HFF-Myc (cell line): ENCODE results near the gene LHFPL2.

Source experiments
- DNase-seq: peaks from one replicate; pipeline ENCODE4 v3.0.0-alpha.2; 2011; ENCODE audit warnings: low read depth; ENCODE audit errors: extremely low read depth
- H3K4me3 ChIP-seq: replicated peaks from 2 replicates; pipeline ENCODE4 v1.5.1; 2011; ENCODE audit warnings: low read depth, mild to moderate bottlenecking, control low read depth, low read length
- TF ChIP-seq, protein P1 (sequence below): IDR thresholded peaks from 2 replicates; pipeline ENCODE4 v1.5.1; 2012; ENCODE audit warnings: mild to moderate bottlenecking, low read depth, low read length, control low read depth; ENCODE audit errors: missing control alignments

The LHFPL2 gene

DNA sequence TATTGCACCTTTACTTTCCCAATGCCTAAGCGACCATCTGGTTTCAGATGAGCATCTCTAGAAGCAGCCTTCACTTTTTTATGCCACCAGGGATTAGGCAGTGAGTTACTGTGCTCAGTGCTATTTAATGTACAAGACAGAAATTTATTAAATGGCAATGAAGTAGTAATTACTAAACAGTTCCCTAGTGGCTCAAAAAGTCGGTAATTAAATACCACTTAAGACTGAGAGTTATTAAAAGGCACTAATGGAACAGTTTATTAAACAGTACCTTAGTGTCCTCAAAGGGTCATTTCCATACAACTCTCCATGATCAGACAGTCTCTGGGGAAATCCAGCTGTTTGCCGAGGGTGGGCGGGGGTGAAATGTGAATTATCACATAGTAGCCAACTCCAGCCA is 42.3 kb downstream of the LHFPL2 start:
- no peak for DNase-seq
- TF ChIP-seq, protein P1, sequence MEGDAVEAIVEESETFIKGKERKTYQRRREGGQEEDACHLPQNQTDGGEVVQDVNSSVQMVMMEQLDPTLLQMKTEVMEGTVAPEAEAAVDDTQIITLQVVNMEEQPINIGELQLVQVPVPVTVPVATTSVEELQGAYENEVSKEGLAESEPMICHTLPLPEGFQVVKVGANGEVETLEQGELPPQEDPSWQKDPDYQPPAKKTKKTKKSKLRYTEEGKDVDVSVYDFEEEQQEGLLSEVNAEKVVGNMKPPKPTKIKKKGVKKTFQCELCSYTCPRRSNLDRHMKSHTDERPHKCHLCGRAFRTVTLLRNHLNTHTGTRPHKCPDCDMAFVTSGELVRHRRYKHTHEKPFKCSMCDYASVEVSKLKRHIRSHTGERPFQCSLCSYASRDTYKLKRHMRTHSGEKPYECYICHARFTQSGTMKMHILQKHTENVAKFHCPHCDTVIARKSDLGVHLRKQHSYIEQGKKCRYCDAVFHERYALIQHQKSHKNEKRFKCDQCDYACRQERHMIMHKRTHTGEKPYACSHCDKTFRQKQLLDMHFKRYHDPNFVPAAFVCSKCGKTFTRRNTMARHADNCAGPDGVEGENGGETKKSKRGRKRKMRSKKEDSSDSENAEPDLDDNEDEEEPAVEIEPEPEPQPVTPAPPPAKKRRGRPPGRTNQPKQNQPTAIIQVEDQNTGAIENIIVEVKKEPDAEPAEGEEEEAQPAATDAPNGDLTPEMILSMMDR = no peak
- H3K4me3 ChIP-seq = no peak overlapping the region

DNA sequence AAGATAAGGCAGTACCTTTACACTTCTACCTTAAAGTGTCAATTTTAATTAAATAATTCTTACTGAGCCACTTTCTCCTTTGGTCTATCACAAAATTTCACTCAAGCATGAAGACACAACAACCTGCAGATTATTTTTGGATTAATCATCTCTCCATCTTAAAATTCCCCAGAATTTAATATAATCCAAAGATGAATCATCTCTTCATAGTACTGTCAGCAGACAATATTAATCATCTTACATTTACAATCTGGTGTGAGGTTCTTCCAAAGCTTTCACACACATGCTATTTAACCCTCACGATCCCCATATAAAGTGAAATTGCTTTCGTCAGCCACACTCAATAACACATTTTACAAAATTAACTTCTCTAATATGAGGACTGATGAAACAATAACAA is 43.0 kb downstream of the LHFPL2 start:
- no peak overlapping the region for H3K4me3 ChIP-seq
- TF ChIP-seq, protein P1 = no peak

DNA sequence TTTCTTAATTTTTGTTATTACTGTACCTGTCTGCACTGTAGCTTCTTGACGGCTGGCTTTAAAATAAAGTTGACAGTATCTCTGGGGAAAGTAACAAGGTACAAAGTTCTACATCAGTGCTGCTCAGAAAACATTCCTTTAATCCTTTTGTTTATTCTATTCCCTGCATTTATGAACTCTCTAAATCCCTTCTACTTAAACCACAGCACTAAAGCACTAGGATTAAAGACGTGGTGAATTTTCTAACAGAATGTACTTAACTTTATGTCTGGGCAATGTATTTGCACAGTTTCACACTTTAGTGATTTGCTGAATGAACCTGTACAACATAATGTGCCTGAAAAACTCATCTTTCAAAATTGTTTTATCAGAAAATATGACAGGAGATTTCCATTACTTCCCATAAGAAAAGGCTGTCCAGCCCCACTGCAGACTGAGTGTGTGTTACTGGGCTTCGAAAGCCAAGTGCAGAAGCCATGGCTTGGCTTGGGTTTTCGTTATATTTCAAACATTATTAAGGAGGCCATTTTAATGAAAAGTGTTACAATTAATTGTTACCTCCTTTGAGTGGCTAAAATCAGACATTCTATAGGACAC is 43.8 kb downstream of the LHFPL2 start:
- TF ChIP-seq, protein P1 = no peak
- DNase-seq = no peak

More for the DNA sequence above, 43.0 kb downstream of the LHFPL2 start:
- no peak for DNase-seq

DNA sequence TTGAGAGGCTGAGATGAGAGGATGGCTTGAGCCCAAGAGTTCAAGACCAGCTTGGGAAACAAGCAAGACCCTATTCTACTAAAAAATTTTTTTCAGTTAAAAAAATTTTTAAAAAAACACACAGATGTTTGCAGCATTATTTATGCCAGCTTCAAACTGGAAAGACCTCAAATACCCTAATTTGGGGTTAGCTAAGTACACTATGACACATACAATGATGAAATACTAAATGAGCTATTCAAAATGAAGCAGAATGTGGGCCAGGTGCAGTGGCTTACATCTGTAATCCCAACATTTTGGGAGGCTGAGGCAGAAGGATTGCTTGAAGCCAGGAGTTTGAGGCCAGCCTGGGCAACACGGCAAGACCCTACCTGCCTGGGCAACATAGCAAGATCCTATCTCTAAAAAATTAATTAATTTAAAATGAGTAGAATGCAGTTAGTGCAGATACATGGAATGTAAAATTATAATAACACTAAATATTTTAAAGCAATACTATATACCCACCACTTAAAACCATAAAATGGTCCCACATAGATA is 44.9 kb downstream of the LHFPL2 start:
- no peak overlapping the region for H3K4me3 ChIP-seq
- TF ChIP-seq, protein P1 = no peak
- DNase-seq = no peak

More for the DNA sequence above, 43.8 kb downstream of the LHFPL2 start:
- no peak overlapping the region for H3K4me3 ChIP-seq

DNA sequence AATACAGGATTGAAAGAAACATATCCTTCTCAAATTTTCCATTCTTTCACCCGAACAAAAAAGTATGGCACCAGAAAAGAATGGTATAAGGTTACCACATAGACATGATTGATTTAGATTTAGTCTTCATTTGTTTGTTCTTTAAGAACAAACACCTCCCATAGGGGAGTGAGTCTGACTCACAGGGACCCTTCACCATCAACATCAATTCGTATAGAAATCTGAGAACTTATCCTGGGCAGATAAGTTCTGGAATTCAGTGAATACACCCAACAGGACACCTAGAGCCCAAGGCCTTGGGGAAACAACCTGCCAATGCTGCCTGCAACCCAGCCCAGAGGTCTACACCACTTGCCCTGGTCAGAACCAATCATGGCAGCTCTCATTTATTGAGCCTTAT is 46.2 kb downstream of the LHFPL2 start:
- no peak overlapping the region for H3K4me3 ChIP-seq
- TF ChIP-seq, protein P1 = no peak
- no peak for DNase-seq

DNA sequence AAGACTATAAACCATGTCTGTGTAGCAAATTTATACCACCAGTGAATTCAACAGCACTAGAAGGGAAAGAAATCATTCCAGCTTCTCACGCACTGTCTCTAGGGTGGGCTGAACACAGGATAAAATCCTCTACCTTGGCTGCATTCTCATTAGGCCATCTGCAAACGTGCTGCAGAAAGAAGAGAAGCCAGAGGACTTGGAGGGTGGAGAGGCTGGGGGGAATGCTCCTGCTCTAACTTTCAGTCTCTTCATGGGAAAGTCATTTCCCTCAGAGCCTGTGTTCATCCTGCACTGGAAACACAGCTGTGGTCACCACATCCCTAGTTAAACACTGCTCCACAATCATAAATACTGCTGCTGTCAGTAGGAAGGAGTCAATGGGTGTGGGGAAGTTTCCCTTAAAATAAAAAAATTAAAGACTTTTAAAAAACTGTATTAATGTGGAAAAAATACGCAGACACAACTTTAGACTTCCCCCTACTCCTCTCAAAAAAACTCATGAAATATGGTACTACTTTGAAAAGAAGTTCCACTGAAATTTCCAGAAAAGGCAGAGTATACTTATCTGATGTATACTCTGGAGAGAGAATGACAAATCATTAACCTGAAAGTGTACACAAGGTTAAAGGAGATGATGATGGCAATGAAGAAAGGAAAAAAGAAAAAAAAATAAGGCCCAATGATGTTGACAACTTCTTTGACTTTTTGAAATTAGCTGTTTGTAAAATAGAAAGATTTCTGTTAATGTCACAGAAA is 46.8 kb downstream of the LHFPL2 start:
- TF ChIP-seq, protein P1 = no peak
- DNase-seq = no peak
- no peak overlapping the region for H3K4me3 ChIP-seq
